ENCODE measurements around the gene TKFC.

The TKFC gene

DNA sequence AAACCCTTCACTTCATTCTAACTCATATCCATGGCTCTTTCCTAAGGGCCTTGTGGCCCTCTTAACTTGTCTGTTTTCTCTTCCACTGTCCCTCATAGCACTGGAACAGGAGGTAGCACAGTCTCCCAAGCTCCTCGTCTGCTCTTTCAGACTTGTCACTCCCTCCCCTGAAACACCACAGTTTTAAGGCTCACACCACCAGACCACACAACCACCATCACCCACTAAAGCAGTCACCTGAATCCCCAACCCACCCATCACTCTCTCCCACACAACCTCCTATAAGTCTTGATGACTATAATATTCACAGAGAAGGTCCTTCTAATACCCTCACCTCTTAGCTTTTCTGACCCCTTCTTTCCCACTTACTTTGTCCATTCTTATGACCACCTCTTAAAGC, 26.8 kb upstream of the TKFC start:
- Mint-ChIP-seq H3K4me3 (no peak overlapping the region), H3K27me3 (no peaks in the 10 kb centered on the region), H3K36me3 (peaks cover 6% of the 10 kb centered on the region), H3K27ac (no peak overlapping the region), H3K4me1 (no peaks in the 10 kb centered on the region), H3K9me3 (no peaks in the 10 kb centered on the region)

DNA sequence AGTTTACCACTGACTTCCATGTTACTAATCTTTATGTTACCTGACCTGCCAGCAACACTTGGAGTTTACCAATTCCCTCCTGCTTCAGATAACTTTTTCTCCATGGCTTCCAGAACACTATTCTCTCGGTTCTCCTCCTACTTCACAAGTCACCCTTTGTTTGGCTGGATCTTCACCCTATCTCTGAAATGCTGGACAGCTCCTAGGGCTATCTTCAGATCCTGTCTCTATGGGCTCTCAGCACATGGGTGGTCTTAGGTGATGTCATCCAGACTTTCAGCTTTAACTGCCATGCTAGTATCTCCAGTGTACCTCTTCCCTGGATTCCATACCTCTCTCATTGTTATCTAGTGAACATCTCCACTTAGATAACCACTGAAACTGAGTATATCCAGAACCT, 25.7 kb upstream of the TKFC start:
- no peaks in the 10 kb centered on the region for H3K4me1 Mint-ChIP-seq
- H3K4me3 Mint-ChIP-seq = no peak overlapping the region
- peaks cover 4% of the 10 kb centered on the region for H3K36me3 Mint-ChIP-seq
- no peak overlapping the region for H3K27ac Mint-ChIP-seq
- H3K9me3 Mint-ChIP-seq = no peaks in the 10 kb centered on the region
- no peaks in the 10 kb centered on the region for H3K27me3 Mint-ChIP-seq

DNA sequence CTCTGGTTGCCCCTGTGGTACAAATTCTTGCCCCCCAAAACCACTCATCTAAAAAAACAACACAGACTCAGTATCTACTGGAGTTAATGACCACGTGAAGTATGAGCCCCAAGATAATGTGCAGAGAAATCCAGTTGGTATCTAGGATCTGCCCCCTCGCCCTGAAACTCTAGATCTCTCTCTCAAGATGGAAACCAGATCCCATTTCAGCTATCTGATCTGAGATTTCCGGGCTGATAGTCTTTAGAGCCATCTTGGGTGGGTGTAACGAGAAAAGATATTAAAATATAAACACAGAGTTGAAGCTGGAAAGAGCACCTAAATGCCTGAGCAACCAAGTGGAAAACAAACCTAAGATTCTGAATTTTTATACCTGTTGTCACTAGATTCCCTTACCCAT, 23.9 kb upstream of the TKFC start:
- peaks cover 7% of the 10 kb centered on the region for H3K36me3 Mint-ChIP-seq
- no peaks in the 10 kb centered on the region for H3K4me1 Mint-ChIP-seq
- no peak overlapping the region for H3K27ac Mint-ChIP-seq
- no peaks in the 10 kb centered on the region for H3K27me3 Mint-ChIP-seq
- H3K9me3 Mint-ChIP-seq = no peaks in the 10 kb centered on the region
- no peak overlapping the region for H3K4me3 Mint-ChIP-seq

DNA sequence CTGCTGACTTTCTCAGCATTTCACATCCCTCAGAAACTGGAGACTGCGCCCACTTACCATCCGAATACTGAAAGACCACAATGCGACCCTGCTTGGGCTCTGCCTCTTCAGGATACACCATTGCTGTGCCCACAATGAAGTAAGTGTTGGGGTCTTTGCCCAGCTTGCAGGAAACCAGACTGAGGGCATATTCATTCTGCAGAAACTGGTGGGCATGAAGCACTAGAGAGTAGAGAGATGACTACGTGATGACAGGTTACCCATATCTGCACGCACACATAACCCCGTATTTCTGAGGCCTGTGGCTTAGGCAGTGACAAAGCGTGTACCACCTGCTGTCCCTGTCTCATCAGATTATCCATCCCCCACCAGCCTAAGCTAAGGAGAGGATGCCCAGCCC, 23.3 kb upstream of the TKFC start:
- Mint-ChIP-seq H3K4me3 (no peak overlapping the region), H3K9me3 (no peaks in the 10 kb centered on the region), H3K27ac (no peak overlapping the region), H3K36me3 (peaks cover 5% of the 10 kb centered on the region), H3K4me1 (no peaks in the 10 kb centered on the region), H3K27me3 (no peaks in the 10 kb centered on the region)

DNA sequence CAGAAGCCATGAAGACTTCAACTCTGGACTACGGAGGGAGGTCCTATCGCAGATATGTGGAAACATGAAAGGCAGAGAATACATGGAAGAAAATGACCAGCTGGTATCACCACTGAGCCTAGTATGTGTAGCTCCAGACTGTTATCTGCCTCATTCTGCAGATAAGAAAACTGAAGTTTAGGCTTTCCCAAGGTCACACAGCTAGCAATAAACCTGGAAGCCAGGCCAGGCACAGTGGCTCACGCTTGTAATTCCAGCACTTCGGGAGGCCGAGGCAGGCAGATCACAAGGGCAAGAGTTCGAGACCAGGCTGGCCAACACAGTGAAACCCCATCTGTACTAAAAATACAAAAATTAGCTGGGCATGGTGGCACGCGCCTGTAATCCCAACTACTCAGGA, 22.3 kb upstream of the TKFC start:
- Mint-ChIP-seq H3K9me3 (no peaks in the 10 kb centered on the region), H3K27ac (no peak overlapping the region), H3K36me3 (peaks cover 7% of the 10 kb centered on the region), H3K4me1 (no peaks in the 10 kb centered on the region), H3K4me3 (no peak overlapping the region), H3K27me3 (no peaks in the 10 kb centered on the region)

DNA sequence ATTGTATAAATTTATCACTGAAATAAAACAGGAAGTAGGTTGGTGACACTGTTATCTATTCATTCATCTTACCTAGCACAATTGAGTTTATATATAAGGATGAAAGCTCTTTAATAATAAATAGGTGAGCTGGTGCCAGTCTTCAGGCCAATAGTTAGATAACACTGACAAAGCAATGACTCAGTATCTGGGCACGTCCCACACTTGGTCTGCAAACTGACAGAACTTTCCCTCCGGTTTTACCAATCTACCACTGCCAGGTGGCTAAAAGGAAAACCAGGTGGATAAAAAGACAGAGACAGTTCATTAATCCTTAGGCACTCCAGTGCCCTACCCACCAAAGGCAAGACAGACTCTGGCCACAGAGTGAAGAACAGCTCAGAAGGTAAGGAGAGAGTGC, 17.8 kb upstream of the TKFC start:
- no peaks in the 10 kb centered on the region for H3K27me3 Mint-ChIP-seq
- H3K9me3 Mint-ChIP-seq = no peaks in the 10 kb centered on the region
- peaks cover 12% of the 10 kb centered on the region for H3K36me3 Mint-ChIP-seq
- H3K4me1 Mint-ChIP-seq = no peaks in the 10 kb centered on the region
- H3K4me3 Mint-ChIP-seq = no peak overlapping the region
- H3K27ac Mint-ChIP-seq = peak overlapping the region; percentile 81

DNA sequence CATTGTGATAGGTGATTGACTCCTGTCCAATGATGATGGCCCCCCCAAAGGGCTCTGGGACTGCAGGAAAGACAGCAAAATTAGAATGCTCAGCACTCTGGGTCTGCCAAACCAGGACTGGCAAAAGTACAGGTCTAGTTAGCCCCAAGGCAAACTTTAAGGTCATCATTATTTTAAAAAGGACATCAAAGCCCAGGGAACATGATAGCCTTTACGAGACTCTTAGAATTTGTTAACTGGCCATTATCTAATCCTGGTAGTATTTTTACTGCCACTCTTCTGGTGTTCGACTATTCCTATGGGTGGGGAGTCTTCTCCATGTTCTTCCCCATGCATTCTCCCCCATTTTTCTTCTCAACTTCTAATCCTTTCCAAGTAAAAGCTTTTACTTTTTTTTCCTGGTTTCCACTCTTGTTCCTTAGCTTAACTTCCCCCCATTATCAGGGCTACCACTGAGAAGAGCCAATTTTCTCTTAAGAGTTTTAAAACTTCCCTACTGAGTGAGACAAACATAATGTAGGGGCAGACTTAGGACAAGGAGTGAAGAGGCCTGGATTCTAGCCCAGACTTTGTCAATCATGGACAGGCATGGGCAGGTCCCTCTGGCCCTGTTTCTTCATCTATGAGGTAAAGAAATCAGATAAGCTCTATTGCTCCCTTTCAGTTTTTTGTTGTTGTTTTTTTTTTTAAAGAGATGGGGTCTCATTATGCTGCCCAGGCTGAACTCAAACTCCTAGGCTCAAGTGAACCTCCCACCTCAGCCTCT, 7.2 kb upstream of the TKFC start:
- no peak overlapping the region for H3K4me3 Mint-ChIP-seq
- peaks cover 37% of the 10 kb centered on the region for H3K36me3 Mint-ChIP-seq
- no peaks in the 10 kb centered on the region for H3K27me3 Mint-ChIP-seq
- H3K27ac Mint-ChIP-seq = no peak overlapping the region
- H3K4me1 Mint-ChIP-seq = peaks cover 29% of the 10 kb centered on the region
- no peaks in the 10 kb centered on the region for H3K9me3 Mint-ChIP-seq

DNA sequence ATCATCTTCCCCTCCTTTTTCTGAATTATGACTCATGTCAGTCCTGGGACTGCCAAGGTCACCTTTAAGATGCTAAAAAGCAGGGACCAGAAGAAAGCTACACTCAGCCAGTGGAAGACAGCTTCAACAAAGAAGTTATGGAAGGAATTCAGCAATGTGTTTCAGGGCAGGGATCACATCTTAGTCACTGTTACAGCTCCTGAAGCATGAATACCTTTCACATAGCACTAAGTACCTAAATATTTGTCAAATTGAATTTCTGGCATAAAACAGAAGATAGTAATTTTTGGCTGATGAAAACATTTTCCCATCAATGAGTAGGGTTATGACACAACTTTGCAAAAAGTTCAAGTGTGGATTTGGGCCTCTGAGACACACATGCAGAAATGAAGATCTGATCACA, 5.4 kb upstream of the TKFC start:
- no peaks in the 10 kb centered on the region for H3K9me3 Mint-ChIP-seq

DNA sequence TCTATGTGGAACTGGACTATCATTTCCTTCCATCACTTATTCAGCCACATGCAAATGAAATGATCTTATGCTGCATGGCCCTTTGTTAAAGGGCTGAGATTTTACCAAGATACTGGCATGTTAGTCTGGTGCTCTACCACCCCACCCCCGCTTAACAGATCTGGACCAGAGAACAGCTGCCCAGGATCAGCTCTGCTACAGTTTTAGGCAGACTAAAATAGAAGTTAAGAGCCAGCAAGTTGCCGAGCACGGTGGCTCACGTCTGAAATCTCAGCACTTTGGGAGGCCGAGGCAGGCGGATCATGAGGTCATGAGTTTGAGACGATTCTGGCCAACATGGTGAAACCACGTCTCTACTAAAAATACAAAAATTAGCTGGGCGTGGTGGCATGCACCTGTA, 4.7 kb upstream of the TKFC start:
- Mint-ChIP-seq H3K27ac (no peak overlapping the region), H3K9me3 (no peaks in the 10 kb centered on the region), H3K27me3 (no peaks in the 10 kb centered on the region), H3K4me1 (peaks cover 45% of the 10 kb centered on the region), H3K36me3 (peaks cover 30% of the 10 kb centered on the region), H3K4me3 (no peak overlapping the region)

More for the DNA sequence above, 5.4 kb upstream of the TKFC start:
- peaks cover 33% of the 10 kb centered on the region for H3K36me3 Mint-ChIP-seq
- H3K27ac Mint-ChIP-seq = no peak overlapping the region
- H3K27me3 Mint-ChIP-seq = no peaks in the 10 kb centered on the region
- no peak overlapping the region for H3K4me3 Mint-ChIP-seq
- peaks cover 45% of the 10 kb centered on the region for H3K4me1 Mint-ChIP-seq

DNA sequence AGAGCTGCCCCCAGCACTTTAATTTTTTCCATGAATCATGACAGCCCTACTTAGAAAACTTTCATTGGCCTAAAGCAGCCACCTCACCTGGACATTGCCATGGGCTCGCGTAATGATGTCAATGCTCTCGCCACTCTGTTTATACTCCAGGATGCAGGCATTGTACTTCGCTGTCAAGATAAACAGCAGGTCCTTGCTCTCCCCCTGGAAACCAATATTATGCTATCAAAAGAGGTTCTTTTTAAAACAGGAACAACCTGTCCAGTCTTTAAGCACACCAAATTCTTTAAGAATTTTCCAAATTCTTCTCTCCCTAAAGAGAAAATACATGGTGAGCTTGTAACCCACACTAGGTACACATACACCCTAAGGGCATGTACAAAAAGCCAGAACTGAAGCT, 3.2 kb upstream of the TKFC start:
- Mint-ChIP-seq H3K27me3 (no peaks in the 10 kb centered on the region), H3K9me3 (no peaks in the 10 kb centered on the region), H3K4me3 (peak overlapping the region; percentile 63), H3K36me3 (peaks cover 23% of the 10 kb centered on the region), H3K27ac (no peak overlapping the region), H3K4me1 (peaks cover 55% of the 10 kb centered on the region)

DNA sequence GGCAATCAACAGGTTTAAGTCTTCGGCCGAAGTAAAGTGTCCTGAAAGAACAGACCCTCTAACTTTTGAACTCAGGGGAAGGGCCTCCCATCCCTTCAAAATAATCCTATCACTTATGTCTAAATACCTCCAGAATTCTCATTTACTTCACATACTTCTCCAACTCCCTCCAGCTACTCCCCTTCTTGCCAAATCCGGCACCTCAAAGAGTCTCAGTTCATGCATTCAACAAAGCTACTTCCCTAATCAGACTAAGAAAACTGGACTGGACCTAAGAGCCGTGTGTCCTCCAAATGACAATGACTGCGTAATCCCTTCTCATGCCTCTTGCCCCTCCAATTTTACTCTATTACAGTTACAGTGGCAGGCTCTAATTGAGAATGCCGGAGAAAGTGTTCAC, 1.4 kb upstream of the TKFC start:
- Mint-ChIP-seq H3K4me3 (peak overlapping the region; percentile 94), H3K27me3 (no peaks in the 10 kb centered on the region), H3K36me3 (peaks cover 17% of the 10 kb centered on the region), H3K9me3 (no peaks in the 10 kb centered on the region), H3K27ac (peak overlapping the region; percentile 3), H3K4me1 (peaks cover 61% of the 10 kb centered on the region)

DNA sequence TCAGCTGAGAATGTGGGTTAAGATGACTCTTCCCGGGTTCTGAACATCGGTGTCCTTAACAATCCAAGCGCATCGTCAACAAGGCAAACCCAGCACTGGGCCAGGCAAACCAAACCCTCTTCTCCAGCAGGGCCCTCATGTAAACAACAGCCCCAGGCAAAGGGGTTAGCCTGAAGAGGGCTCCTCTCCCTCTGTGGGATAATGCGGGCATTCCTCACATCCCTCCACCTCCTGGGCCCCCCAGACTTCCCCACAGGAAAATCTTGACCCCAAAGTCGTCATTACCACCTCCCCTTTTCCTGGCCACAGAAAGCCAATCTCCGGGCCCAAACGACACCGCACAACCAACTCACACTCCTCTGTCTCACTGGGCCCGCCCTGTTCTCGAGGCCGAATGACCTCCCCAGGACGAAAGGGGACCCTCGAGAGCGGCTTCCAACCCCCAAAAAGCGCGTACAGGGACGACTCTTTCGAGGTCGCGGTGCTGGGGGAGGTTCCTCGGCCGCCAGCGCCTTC, 689 bp upstream of the TKFC start:
- peak overlapping the region; percentile 3 for H3K27ac Mint-ChIP-seq
- no peaks in the 10 kb centered on the region for H3K27me3 Mint-ChIP-seq
- H3K4me3 Mint-ChIP-seq = peak overlapping the region; percentile 94
- H3K36me3 Mint-ChIP-seq = peaks cover 17% of the 10 kb centered on the region
- peaks cover 65% of the 10 kb centered on the region for H3K4me1 Mint-ChIP-seq
- H3K9me3 Mint-ChIP-seq = no peaks in the 10 kb centered on the region

DNA sequence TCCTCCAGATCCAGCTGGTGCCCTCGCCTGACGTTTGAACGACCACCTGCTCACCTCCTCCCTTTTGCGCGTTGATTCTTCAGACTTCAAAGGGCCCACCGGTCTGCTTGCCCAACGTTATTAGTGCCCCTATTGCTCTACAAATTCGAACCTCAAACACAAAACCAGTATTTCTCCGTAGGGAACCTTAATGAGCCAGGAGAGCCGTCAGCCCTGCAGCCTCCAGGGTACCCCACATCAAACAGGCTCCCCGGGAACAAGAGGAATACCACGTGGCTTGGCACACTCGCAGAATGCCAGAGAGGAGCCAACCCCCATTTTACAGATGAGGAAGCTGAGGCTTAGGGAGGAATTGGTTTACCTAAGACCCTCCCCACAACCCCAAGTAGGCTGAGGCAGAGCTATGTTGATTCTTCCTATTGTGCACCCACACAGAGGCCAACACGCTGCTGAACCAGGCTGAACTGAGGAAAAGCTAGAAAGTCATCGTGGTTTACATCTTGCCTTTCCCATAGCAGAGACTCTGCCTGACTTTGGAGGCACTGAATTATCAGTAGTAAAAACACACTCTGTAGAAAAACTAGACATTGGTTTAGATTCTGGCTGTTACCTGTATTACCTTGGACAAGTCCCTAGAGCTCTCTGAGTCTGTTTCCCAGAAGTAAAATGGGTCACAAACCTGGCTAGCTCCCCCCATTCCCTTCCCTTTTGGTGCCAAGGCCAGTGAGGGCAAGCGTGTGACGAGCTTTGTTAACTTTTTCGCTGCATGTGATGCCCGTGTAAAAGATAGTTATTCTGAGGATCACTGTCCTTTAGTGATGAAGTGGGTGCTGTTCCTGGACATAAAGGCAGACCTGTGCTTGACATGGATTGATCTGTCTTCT, 764 bp downstream of the TKFC start:
- Mint-ChIP-seq H3K4me3 (peak overlapping the region; percentile 94), H3K9me3 (no peaks in the 10 kb centered on the region), H3K36me3 (peaks cover 12% of the 10 kb centered on the region), H3K27ac (peak overlapping the region; percentile 98), H3K4me1 (peaks cover 54% of the 10 kb centered on the region), H3K27me3 (no peaks in the 10 kb centered on the region)

DNA sequence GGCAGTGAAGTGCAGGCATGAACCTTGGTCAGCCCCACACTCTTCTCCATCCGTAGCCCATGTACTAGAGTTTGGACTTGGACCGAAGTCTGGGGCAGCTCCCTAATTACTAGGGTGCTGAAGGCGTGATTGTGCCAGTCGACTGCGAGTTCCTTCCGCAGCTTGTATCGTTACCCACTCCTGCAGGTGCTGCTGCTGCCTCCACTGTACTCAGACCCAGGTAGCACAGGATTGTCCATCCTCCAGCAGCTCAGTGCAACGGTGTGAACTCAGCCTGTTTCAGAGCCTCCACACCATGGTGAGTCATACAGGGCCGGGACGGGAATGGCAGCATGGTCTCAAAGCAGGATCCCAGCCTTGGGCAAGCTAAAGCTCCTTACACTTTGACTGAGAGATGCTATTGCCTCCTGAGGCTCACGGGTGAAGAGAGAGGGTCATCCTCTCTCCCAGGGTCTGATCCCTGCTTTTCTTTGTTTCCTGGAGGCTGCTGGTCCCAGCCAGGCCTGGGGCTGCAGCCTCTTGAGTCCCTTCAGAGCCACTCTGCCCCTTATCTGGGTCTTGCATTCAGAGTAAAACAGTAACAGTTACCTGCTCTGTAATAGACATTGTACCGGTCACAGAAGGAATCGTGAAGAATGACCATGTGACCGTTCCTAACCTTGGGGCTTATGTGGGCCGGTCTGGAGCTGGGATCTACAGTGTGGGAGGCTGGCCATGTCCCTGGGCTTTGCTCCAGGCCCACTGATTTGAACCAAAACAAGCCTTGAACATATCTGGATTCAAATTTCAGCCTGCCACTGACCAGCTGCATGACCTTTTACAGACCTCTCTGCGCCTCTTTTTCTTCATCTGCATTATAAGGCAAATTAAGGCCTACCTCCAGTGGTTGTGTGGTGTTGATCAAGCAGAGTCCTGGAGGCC, 1.7 kb downstream of the TKFC start:
- H3K4me1 Mint-ChIP-seq = peaks cover 47% of the 10 kb centered on the region
- H3K36me3 Mint-ChIP-seq = peaks cover 8% of the 10 kb centered on the region
- peak overlapping the region; percentile 98 for H3K27ac Mint-ChIP-seq

DNA sequence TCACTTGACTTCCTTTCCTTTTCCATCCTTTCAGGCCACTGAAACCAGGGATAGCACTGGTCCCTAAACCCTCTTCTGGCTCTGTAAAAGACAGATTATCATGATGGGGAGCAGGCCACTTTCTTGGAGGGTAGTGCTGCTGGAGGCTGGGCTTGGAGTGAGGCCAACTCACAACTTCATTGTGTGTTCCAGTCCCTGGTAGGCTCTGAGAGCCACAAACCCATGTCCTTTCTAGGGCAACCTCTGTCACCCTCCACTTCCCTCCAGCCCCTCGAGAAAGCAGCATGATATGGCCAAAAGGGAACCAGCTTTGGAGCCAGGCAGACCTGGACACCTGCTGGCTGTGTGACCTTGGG, 2.3 kb downstream of the TKFC start:
- Mint-ChIP-seq H3K36me3 (peaks cover 6% of the 10 kb centered on the region), H3K27me3 (no peaks in the 10 kb centered on the region), H3K27ac (no peak overlapping the region), H3K9me3 (no peaks in the 10 kb centered on the region), H3K4me3 (no peak overlapping the region), H3K4me1 (peaks cover 40% of the 10 kb centered on the region)

More for the DNA sequence above, 1.7 kb downstream of the TKFC start:
- H3K4me3 Mint-ChIP-seq = peak overlapping the region; percentile 94
- H3K27me3 Mint-ChIP-seq = no peaks in the 10 kb centered on the region
- no peaks in the 10 kb centered on the region for H3K9me3 Mint-ChIP-seq
